Right lobe of liver (tissue), 4 donors: ENCODE data around the gene EPHA3.

ENCODE experiments used
- CTCF ChIP-seq, 4 donors: fragments of 200-600 bp in 3 of 4; fragments of 450-650 bp in 1 of 4; IDR thresholded peaks; one replicate each; pipeline versions ENCODE4 v1.5.1 to v1.8.0; 2016 to 2022; ENCODE audit warnings: antibody characterized with exemption in 4 of 4, mild to moderate bottlenecking in 2 of 4
- POLR2A ChIP-seq: fragments of 450-650 bp; IDR thresholded peaks from one replicate; pipeline ENCODE4 v1.6.1; 2017; ENCODE audit warnings: antibody characterized with exemption, mild to moderate bottlenecking
- donor health status: DM: no; HTN: no; CAD: no.
- donor health status: DM: no; HTN: no; CAD: no.
- donor health status: DM: no; HTN: yes; CAD: no.

GRCh38 chr3:89472101-89472500, 364.7 kb downstream of the EPHA3 start:
- TF ChIP-seq CTCF (IDR thresholded peaks at IDR 0.05) (no peak), POLR2A (no peak)
